HG02943 (cell line): ENCODE data around the gene ATP4B.

ENCODE experiments used
- ATAC-seq: cut with Tn5 transposase; IDR thresholded peaks from one replicate; pipeline ENCODE4 v1.9.1; 2021; ENCODE audit warnings: mild to moderate bottlenecking, low read depth, moderate library complexity; ENCODE audit not compliant: unreplicated experiment

ATP4B gene

GRCh38 chr13:113657851-113658741 is at the start of gene ATP4B:
Gene ATP4B (minus strand): TSS chr13:113658198. CDS start chr13:113658144, 54 bp downstream.
- no peak for ATAC-seq

DNA sequence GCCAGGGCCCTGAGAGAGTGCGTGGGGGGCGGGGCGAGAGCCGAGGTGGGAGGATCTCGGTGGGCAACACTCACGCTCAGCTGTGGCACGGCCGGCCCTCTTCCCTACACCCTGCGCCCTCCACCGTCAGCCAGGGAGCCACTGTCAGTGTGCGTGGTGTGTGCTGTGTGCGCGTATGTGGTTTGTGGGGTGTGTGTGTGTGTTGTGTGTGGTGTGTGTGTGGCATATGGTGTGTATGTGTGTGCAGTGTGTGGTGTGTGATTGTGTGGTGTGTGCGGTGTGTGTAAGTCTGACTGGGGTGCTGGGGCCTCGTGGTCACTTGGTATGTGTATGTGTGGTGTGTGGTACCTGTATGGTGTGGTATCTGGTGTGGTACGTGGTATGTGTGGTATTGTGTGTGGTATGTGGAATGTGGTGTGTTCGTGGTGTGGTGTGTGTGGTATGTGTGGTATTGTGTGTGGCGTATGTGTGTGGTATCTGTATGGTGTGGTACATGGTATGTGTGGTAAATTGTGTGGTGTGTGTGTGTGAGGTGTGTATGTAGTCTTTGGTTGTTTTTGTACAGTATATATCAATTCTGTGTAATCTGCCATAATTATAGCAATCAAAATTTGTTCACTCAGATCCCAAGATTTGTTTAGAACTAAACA is 14.1 kb upstream of the ATP4B start:
- no peak for ATAC-seq

DNA sequence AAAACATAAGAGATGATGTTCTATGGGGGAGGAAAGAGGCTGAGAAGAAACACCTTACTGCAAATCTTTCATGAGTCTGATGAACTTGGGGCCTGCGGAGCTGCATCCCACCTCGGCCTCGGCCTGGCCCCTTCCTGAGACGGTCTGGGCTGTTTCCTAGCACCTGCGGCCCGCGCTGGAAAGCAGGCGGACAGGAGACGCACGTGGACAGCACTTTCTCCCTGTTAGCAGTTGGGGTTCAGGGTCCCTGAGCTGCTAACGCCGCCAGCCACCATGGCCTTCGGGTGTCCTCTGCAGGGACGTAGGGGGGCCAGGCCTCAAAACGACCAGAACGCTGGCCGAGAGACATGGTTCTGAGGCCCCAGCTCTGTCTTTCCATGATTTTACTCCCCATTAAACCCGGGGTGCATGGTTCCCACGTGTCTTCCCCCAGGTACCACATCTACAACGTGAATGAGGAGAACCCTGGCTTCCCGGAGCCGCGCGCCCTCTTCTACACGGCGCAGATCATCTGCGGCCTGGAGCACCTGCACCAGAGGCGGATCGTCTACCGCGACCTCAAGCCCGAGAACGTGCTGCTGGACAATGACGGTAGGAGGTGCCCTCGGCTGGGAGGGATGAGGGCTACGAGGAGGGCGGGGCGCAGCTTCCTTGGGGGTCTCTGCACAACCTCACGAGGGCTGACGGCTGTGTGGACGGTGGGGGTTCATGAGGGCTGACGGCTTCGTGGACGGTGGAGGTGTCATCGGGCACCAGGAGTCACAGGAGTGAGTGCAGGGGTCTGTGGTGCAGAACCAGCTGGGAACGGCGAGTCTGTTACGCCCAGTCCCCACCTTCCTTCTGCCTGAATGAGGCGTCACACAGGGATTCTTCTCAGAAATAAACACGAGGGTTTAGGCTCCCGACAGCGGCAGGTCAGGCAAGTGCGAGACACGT is 13.3 kb upstream of the ATP4B start:
- ATAC-seq: no peak

DNA sequence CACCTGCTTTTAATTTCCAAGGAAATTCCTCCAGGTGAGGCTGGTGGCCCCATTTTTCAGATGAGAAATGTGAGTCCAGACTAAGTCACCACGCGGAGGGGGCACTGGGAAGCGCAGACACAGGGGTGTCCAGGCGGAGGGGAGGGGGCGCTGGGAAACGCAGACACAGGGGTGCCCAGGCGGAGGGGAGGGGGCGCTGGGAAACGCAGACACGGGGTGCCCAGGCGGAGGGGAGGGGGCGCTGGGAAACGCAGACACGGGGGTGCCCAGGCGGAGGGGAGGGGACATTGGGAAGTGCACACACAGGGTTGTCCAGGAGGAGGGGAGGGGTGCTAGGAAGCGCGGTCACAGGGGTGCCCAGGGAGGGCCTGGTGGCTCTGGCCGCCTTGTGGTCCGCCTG is 12.5 kb upstream of the ATP4B start:
- ATAC-seq: no peak

DNA sequence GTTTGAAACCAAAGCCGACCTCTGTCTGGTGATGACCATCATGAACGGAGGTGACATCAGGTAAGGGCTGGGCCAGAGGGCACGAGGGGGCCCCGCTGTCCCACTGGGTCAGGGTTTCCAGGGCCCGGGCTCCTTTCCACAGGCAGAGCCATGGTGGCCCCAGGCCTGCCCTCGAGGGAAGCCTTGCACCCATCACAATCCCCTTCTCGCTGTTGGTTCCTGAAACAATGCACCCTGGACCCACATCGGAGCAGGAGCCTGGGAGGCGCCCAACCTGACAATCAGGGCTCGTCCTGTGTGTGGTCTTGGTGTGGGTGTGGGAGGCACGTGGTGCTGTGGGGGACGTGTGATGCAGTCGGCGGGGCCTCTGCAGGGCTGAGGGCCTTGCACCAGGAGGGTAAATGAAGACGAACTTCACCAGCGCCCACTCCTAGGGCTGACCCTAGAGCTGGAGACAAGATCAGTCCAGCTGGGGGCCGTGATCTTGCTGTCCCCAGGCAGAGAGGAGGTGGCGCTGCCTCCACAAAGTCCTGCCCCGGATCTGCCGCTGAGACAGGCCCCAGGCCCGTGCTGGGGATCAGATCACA is 11.8 kb upstream of the ATP4B start:
- ATAC-seq: no peak

DNA sequence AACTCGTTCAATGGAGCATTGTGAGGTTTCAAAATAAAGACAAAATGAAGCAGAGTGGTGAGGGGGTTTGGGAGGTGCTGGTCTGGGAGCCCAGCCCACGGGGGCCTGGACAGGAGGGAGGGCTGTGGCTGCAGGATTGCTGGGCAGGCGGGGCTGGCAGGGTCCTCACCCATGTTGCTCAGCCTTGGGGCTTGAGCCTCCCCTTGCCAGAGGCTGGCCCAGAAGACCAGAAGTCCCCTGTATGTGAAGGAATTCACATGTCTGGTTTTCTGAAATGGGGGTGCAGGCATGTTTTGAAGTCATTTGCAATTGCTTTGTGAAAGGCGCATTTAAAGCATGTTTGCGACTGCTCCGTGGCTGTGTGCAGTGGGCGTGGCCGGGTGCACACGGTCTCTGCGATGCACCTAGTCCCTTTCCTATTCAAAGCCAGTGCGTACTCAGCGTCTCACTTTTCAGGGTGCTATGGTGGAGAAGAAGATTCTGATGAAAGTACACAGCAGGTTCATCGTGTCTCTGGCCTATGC is 11.3 kb upstream of the ATP4B start:
- ATAC-seq: no peak

DNA sequence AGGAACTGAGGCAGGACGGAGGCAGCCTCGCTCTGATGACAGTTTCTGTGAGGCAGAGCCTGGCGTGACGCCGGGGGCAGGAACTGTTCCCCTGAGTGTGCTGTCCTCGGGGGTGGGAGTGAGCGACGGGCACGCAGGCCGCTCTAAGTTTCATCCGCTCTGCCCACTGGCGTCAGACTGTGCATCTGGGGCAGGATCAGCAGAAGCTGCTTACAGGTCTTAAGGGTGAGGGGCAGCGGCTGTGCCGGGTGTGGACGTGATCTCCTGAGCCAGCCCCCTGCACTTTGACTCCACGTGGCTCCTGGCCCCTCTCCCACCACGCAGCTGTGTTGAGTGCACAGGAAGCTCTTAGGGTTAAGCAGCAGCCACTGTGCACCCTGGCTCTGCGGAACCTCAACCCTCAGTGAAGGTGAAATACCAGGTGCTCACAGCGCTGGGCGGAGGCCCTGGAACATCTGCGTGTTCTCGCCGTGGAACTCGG is 10.5 kb upstream of the ATP4B start:
- ATAC-seq: no peak

GRCh38 chr13:113667771-113668490 is 9.9 kb upstream of the ATP4B start:
- ATAC-seq: no peak

DNA sequence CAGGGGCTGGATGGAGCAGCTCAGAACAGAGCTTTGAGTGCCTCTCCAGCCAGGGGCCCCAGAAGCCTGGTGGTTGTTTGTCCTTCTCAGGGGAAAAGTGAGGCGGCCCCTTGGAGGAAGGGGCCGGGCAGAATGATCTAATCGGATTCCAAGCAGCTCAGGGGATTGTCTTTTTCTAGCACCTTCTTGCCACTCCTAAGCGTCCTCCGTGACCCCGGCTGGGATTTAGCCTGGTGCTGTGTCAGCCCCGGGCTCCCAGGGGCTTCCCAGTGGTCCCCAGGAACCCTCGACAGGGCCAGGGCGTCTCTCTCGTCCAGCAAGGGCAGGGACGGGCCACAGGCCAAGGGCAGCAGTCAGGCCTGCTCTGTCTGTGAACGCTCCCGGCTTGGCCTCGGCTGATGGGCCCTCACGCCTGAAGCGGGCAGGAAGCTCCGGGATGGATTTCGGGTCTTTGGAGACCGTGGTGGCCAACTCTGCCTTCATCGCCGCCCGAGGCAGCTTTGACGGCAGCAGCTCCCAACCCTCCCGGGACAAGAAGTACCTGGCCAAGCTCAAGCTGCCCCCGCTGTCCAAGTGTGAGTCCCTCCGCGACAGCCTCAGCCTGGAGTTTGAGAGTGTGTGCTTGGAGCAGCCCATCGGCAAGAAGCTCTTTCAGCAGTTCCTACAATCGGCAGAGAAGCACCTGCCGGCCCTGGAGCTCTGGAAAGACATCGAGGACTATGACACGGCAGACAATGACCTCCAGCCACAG is 9.1 kb upstream of the ATP4B start, which contains the start of gene GRK1:
Gene GRK1 (plus strand): TSS at position 269 of the 751 bp plus-strand sequence. CDS start 168 bp downstream, at position 437.
- no peak for ATAC-seq

- no peak for ATAC-seq
Measured at GRCh38 chr13:113666329-113666670, 8.3 kb upstream of the ATP4B start.

DNA sequence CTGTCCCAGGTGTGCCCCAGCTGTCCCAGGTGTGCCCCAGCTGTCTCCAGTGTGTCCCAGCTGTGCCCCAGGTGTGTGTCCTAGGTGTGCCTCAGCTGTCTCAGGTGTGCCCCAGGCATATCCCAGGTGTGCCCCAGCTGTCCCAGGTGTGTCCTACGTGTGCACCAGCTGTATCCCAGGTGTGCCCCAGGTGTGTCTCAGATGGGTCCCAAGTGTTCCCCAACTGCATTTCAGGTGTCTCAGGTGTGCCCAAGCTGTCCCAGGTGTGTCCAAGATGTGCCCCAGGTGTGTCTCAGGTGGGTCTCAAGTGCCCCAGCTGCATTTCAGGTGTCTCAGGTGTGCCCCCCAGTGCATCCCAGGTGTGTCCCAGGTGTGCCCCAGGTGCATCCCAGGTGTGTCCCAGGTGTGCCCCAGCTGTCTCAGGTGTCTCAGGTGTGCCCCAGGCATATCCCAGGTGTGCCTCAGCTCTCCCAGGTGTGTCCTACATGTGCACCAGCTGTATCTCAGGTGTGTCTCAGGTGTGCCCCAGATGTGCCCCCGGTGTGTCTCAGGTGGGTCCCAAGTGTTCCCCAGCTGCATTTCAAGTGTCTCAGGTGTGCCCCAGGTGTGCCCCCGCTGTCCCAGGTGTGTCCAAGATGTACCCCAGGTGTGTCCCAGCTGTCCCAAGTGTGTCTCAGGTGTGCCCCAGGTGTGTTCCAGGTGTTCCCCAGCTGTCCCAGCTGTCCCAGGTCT is 7.8 kb upstream of the ATP4B start:
- no peak for ATAC-seq

DNA sequence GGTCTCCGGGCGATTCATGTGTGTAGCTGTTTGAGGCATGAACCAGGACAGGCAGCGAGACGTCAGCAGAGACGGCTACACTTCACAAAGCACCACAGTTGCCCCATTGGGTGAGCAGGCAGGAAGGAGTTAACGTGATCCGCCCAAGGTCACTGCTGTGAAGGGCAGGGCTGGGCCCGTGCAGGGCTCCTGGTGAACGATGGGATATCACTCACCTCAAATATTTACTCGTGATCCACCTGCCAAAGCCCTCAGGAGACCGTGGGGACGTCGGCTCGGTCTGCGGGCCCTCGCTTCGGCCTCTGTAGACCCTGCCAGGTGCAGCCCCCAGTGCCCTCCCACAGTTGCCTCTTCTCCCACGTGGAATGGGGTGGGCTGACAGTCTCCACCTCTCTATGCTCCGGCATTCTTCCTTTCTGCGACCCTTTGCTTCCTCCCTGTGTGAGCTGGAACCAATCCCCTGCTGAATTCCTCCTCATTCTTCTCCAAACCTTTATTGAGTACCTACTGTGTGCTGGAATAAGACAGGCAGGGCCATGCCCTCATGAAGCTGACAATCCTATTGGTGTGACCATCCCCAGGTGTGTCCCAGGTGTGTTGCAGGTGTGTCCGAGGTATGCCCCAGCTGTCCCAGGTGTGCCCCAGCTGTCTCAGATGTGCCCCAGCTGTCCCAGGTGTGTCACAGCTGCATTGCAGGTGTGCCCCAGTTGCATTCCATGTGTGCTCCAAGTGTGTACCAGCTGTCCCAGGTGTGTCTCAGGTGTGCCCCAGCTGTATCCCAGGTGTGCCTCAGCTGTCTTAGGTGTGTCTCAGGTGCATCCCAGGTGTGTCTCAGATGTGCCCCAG is 7.0 kb upstream of the ATP4B start:
- ATAC-seq: no peak

- ATAC-seq: no peak
Measured at GRCh38 chr13:113663934-113664333, 5.9 kb upstream of the ATP4B start.

DNA sequence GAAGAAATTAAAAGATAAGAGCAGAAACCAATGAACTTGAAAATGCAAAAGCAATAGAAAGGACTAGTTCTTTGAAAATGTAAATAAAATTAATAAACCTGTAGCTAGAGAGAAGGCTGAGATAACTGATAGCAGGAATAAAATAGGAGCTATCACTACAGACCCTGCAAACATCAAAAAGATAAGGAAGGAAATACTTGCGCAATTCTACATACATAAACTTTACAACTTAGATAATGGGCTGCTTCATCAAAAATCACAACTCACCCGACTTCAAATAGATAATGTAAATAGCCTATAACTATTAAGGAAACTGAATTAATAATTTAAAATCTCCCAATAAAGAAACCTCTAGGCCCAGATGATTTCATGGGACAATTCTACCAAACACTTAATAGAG is 3.5 kb upstream of the ATP4B start:
- no peak for ATAC-seq

DNA sequence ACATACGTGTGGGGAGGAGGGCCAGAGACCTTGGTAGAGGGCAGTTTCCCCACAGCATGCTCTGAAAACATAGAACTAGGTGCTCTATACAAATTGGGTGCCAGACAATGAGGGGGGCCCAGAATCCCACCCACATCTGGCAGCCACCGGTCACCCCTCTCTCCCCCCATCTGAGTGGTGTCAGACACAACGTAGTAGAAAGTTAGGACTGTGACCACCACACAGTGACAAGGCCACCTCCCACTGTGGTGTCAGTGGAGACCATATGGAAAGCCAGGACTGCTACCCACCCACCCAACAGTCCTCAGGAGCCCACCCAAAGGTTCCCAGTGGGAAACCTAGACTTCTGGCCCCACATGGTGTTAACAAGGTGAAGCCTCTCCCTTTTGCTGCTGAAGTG is 2.1 kb upstream of the ATP4B start:
- ATAC-seq: no peak

- ATAC-seq: no peak
Measured at GRCh38 chr13:113659337-113659736, 1.3 kb upstream of the ATP4B start.

DNA sequence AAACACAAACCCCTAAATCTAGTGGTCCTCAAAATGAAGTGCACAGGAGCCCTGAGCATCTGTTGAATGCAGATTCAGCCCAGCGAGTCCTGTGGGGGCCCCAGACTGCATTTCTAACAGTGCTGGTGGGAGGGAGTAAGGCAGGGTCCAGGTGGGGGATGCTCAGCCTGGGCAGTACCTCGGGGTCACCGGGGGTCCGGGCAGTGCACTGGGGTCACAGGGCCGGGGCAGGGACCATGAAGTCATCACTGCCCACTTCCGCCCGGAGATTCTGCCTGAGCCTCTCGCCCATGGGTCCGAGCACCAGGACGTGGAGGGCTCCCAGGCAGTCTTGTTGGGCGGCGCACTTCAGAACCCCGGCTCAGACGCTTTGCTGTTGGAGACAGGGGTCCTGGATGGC is 838 bp upstream of the ATP4B start:
- ATAC-seq: no peak
